Effector CD4-positive, alpha-beta T cell (primary cell): Measurements from ENCODE around the gene CCNF.

Experiments
- DNase-seq: peaks from one replicate; pipeline ENCODE4 v3.0.0-alpha.2; 2020

The CCNF gene

GRCh38 chr16:2458887-2459646, 29.8 kb downstream of the CCNF start:
- no peak for DNase-seq

GRCh38 chr16:2459647-2460390, 30.6 kb downstream of the CCNF start, which contains the start of gene TEDC2:
Gene TEDC2, plus strand, starts transcription at chr16:2460109. Its CDS starts 36 bp downstream, at chr16:2460145.
- DNase-seq = peak; percentile 96

DNA sequence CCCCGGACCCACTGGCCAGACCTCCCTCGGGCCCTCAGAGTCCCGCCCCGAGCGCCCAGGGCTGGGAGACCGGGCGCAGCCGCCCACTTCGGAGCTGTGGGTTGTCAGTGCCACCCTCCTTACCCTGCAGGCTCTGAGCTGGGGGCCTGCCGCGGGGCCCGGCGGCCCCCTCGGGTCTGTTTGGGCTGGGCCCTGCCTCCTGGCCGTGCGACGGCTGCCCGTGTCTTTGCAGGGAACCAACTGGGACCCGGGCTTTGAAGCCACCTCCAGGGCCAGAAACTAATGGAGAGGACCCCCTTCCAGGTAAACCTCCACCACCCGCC, 31.1 kb downstream of the CCNF start:
- no peak for DNase-seq

DNA sequence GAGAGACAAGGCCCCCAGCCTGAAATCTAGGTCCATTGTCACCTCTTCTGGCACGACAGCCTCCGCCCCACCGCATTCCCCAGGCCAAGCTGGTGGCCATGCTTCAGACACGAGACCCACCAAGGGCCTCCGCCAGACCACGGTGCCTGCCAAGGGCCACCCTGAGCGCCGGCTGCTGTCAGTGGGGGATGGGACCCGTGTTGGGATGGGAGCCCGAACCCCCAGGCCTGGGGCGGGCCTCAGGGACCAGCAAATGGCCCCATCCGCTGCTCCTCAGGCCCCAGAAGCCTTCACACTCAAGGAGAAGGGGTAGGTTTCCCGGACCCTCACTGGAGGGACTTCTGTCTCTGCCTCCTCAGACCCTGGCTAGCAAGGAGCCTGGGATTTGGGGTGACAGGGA, 31.7 kb downstream of the CCNF start:
- no peak for DNase-seq

GRCh38 chr16:2462031-2462866, 33.0 kb downstream of the CCNF start:
- no peak for DNase-seq

- DNase-seq = no peak
Measured at GRCh38 chr16:2464333-2464732, 35.1 kb downstream of the CCNF start.

GRCh38 chr16:2465653-2466415, 36.6 kb downstream of the CCNF start:
- DNase-seq = no peak

DNA sequence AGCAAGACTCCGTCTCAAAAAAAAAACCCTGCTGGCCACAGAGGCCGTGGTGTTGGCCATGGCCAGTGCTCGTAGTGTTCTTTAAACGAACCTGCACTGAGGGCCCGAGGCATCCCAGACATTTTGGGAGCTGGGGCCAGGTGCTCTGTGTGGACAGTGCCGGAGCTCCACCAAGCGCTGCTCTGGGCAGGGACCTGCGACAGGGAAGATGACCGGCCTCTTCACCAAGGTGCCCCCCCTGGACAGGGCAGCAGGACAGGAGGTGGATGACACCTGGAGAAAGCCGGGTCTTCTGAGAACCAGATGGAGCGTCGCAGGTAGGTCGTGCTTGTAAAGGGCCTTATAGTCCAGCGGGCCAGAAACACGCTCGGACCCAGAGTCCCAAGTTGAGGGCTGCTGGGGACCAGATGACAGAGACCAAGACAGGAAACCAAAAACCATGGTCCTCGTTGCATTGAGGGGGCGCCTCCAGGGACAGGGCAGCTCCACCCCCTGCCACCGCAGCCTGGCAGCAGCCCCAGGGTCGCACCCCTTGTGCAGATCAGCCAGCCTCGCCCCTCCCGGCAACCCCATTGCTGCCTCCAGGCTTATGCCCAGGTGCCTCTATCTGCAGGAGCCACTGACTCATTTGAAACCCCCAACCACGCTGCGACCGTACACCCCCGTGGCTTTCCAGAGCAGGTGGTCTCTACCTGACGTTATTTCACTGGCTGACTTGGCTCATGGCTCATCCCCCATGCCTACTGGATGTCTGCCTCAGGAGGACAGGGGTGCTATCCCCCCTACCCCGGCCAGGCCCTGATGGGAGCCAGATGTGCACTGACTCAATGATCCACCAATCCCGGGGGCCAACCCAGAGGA, 37.6 kb downstream of the CCNF start:
- DNase-seq = no peak

DNA sequence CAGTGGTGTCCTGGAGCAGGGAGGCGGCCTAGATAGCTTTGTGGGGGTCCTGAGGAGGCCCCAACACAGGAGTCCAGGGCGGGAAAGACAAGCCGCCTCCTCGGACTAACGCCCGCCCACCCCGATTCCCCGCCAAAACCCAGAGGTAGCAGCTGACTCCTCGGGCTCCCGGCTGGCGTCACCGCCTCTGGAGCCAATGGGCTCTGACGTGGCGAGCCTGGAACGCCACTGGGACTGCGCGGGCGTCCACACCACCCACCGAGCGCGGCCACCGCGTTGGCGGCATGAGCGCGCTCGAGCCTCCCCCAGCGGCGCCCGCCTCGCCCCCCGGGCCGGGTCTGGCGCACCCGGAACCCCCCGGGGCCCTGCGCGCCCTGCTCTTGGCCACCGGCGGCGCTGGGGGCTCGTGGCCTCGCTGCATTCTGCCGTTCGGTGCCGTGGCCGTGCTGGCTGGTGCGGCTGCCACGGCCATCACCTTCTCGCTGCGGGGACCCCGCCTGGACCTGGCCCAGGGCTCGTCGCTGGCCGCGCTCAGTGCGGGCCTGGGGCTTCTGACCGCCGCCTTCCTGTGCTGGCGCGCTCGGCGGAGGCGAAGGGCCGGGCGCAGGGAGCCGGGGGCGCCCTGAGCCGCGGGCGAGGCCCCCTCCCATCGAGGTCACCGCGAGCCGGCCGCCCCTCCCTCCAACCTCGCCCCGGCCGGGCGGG, 38.4 kb downstream of the CCNF start:
- no peak for DNase-seq

GRCh38 chr16:2468233-2468724, 39.0 kb downstream of the CCNF start:
- no peak for DNase-seq

DNA sequence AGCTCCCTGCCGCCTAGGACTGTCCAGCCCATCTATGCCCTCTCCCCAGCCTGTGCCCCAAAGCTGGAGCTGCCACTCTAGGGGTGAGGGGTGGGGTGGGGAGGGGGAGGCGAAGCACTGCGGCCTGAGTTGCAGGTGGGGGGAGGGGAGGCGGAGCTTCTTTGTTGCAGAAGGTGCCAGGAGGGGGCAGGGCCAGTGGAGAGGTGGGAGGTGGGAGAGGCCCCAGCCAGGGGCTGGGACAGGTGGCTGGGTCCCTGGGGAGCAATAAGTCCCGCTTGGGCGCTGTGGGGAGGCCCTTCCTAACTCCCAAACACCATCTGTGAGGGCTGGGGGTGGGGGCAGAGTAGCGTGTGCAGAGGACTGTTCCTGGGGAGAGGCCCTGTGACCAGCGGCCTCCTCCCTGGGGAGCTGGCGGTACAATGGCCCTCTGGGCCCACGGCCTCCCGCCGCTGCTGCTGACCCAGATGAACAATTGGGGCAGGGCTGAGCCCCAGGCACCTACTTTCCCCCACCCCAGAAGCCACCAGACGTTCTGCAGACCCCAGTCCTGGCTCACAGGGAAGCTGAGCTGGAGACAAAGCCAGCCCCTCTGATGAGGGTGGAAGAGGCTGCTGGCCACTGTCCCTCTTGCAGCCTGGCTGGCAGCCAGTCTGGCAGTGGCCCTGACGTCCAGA, 39.6 kb downstream of the CCNF start:
- no peak for DNase-seq

DNA sequence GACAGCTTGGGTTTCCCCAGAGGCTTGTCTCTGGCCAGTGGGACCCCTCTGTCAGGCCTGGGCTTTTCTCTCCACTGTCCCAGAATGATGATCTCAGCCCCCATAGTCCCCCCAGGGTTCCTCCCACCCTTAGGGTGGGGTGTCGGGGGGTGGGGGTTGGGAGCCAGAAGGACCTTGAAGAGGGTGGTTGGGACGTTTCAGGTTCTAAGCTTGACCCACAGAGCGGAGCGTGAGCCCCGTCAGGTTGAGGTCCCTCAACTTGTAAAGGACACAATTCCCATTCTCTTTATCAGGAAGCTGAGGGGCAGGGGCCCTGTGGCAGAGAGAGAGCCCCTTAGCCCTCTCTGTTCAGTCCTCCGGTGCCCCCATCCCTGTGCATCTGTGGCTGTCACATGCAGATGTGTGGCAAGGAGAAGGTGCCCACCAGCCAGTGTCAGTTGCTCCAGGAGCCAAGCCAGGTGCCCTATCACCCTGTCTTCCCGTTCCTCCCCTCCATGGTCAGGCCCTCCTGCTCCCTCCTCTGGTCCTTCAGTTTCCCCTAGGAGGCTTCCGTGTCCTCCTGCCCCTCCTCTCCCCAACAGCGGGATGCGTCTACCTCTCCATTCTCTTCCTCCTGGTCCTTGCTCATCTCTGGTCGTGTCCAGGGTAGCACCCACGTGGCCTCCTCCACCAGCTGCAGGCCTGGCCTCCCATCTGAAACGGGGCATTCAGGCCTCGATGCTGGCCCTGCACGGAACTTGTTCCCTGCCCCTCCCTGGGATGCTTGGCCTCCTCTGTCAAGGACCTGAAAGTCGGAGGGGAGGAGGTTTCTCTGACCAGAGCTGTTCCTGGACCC, 40.4 kb downstream of the CCNF start:
- no peak for DNase-seq

GRCh38 chr16:2470234-2470601, 41.0 kb downstream of the CCNF start:
- no peak for DNase-seq

DNA sequence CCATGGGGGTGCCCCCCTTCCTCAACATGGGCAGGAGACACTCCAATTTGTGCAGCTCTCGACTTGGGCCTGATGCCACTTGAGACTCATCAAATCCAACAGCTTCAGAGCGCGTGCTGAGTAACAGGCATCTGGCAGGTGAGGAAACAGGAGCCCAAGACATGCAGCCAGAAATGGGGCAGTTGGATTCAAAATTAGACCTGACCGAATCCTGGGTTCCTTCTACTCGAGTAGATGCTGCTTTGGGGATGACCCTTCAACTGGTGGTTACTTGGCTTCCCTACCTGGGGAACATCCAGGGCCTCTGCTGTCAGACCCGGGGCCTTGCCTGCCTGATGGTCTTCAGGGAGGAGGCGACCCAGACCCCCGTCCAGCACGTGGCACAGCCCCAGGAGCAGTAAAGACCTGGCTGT, 41.4 kb downstream of the CCNF start:
- no peak for DNase-seq

DNA sequence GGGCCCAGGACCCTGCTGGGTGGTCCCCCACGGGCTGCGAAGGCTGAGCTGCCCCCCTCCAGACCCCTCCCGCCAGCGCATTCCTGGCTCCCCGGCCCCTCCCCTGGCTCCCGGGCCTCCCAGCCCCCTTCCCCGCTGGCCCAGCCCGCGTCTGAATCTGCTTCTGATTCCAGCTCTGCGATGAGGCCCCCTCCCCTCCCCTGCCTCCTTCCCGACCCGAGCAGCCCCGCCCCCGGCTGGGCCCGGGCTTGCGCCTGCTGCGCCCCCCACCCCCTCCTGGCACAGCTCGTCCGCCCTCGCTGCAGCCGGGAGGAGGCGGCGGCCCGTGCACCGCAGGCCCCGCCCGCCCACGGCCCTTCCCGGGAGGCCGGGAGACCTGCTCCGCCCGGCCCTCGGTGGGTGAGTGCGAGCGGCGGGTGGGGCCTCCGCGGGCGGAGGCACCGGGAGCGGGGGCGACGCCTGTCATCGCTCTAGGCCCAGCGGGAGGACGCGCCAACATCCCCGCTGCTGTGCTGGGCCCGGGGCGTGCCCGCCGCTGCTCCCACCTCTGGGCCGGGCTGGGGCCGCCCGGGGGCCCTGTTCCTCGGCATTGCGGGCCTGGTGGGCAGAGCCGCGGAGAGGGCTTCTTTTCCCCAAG, 41.9 kb downstream of the CCNF start, which contains the start of gene NTN3:
Gene NTN3, plus strand, starts transcription at position 282 of the 637 bp plus-strand sequence. CDS start 405 bp downstream, outside the sequence.
- DNase-seq = no peak

DNA sequence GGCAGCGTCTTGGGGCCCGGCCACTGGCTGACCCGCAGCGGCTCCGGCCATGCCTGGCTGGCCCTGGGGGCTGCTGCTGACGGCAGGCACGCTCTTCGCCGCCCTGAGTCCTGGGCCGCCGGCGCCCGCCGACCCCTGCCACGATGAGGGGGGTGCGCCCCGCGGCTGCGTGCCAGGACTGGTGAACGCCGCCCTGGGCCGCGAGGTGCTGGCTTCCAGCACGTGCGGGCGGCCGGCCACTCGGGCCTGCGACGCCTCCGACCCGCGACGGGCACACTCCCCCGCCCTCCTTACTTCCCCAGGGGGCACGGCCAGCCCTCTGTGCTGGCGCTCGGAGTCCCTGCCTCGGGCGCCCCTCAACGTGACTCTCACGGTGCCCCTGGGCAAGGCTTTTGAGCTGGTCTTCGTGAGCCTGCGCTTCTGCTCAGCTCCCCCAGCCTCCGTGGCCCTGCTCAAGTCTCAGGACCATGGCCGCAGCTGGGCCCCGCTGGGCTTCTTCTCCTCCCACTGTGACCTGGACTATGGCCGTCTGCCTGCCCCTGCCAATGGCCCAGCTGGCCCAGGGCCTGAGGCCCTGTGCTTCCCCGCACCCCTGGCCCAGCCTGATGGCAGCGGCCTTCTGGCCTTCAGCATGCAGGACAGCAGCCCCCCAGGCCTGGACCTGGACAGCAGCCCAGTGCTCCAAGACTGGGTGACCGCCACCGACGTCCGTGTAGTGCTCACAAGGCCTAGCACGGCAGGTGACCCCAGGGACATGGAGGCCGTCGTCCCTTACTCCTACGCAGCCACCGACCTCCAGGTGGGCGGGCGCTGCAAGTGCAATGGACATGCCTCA, 42.6 kb downstream of the CCNF start:
- no peak for DNase-seq

- no peak for DNase-seq
Measured at GRCh38 chr16:2472488-2472864, 43.2 kb downstream of the CCNF start.
